ENCODE measurements around the gene DDX17. TPM values are rescaled to one million over a fixed set of nuclear protein-coding genes. Genes with fewer than 3 reads are reported as not detected.

The DDX17 gene
- total and polyA plus RNA-seq, 10 of the 15 experiments (the other 5 are each of a cell fraction or from before 2014, with no cell fraction given) = 25.2 to 778 (median 266) TPM

GRCh38 chr22:38448945-38449745 lies 57.0 kb downstream of the DDX17 start:
- ATAC-seq (no peak), FAIRE-seq (no peak), DNase-seq (ENCODE audit: low read depth, low spot score) (no peak)
- intact Hi-C loops (cut with micrococcal nuclease; ENCODE audit: unreplicated experiment) (no loop called here), in situ Hi-C loops (cut with MboI) (no loop called here)
- H3K4me3 ChIP-seq = no peak overlapping the region
- no peaks in the 10 kb centered on the region for H3K79me2 ChIP-seq (ENCODE audit: control insufficient read depth, insufficient read depth, low read length)
- H3K4me1 ChIP-seq (ENCODE audit: control insufficient read depth, insufficient read depth, low read length) = 0 out of 2 replicates have a peak, but pooled peaks cover 1% of the 10 kb centered on the region
- H3K9ac ChIP-seq (ENCODE audit: control insufficient read depth, insufficient read depth, low read length) = no peak overlapping the region
- BruUV-seq (replicated peaks) = no TSS peak
- H4K20me1 ChIP-seq (ENCODE audit: control insufficient read depth, insufficient read depth) = no peaks in the 10 kb centered on the region
- no peaks in the 10 kb centered on the region for H3K36me3 ChIP-seq (ENCODE audit: control insufficient read depth in 2 of 2, insufficient read depth in 2 of 2, low read length in 1 of 2)
- ChIA-PET SMC1A (ENCODE audit: uncharacterized antibody, unreplicated experiment) (no interaction called here), RAD21 (ENCODE audit: unreplicated experiment) (no interaction called here), POLR2A (no interaction called here), CTCF (interaction anchor here (0.7 to 1.2 kb wide), 2 partner anchors 75 to 122 kb away, joined by 3 read pairs; no protein-coding TSS in a partner anchor)
- H3K9me3 ChIP-seq (replicated peaks; ENCODE audit: control insufficient read depth, insufficient read depth, low read length) = no peaks in the 10 kb centered on the region
- peaks cover under 1 to 9% of the 10 kb centered on the region in 2 experiments for H3K27me3 ChIP-seq (replicated peaks in 1 of 2; ENCODE audit: control insufficient read depth in 2 of 2, insufficient read depth in 2 of 2, low read length in 1 of 2)
- H2AFZ ChIP-seq (ENCODE audit: control insufficient read depth, low read depth, low read length) = no peak overlapping the region
- WGBS (ENCODE audit: insufficient coverage, insufficient replicate concordance, low lambda C conversion rate, missing lambda C conversion rate) = 51% methylated on average over 10 of the region's 14 CpGs
- no peak overlapping the region for H3K4me2 ChIP-seq (ENCODE audit: control insufficient read depth, insufficient read depth)
- H3K27ac ChIP-seq (ENCODE audit: control insufficient read depth, insufficient read depth) = no peak overlapping the region
- no peak for TF ChIP-seq RELA (IDR thresholded peaks at IDR 0.05; ENCODE audit: borderline replicate concordance, partially characterized antibody)
- TF ChIP-seq, protein P1, sequence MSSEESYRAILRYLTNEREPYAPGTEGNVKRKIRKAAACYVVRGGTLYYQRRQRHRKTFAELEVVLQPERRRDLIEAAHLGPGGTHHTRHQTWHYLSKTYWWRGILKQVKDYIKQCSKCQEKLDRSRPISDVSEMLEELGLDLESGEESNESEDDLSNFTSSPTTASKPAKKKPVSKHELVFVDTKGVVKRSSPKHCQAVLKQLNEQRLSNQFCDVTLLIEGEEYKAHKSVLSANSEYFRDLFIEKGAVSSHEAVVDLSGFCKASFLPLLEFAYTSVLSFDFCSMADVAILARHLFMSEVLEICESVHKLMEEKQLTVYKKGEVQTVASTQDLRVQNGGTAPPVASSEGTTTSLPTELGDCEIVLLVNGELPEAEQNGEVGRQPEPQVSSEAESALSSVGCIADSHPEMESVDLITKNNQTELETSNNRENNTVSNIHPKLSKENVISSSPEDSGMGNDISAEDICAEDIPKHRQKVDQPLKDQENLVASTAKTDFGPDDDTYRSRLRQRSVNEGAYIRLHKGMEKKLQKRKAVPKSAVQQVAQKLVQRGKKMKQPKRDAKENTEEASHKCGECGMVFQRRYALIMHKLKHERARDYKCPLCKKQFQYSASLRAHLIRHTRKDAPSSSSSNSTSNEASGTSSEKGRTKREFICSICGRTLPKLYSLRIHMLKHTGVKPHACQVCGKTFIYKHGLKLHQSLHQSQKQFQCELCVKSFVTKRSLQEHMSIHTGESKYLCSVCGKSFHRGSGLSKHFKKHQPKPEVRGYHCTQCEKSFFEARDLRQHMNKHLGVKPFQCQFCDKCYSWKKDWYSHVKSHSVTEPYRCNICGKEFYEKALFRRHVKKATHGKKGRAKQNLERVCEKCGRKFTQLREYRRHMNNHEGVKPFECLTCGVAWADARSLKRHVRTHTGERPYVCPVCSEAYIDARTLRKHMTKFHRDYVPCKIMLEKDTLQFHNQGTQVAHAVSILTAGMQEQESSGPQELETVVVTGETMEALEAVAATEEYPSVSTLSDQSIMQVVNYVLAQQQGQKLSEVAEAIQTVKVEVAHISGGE (CRISPR knock-in tag; IDR thresholded peaks at IDR 0.05) = no peak
- TF ChIP-seq IRF3 (IDR thresholded peaks at IDR 0.05) = no peak
- no peak for TF ChIP-seq EZH2 (IDR thresholded peaks at IDR 0.05; ENCODE audit: borderline replicate concordance, control insufficient read depth, low read depth, low read length)
- no peak for TF ChIP-seq SUPT20H (IDR thresholded peaks at IDR 0.05; ENCODE audit: borderline replicate concordance, control insufficient read depth, low read depth, low read length)
- no peak for TF ChIP-seq FOXM1 (IDR thresholded peaks at IDR 0.05; ENCODE audit: low read depth, low read length)
- no peak for TF ChIP-seq POLR2A (IDR thresholded peaks at IDR 0.05; ENCODE audit: low read depth, low read length)
- TF ChIP-seq CBFB (IDR thresholded peaks at IDR 0.05; ENCODE audit: low read depth) = no peak
- TF ChIP-seq BMI1 (IDR thresholded peaks at IDR 0.05; ENCODE audit: borderline replicate concordance) = no peak
- no peak for TF ChIP-seq ZNF592 (IDR thresholded peaks at IDR 0.05)
- TF ChIP-seq TCF7 (IDR thresholded peaks at IDR 0.05; ENCODE audit: borderline replicate concordance) = no peak
- TF ChIP-seq MEF2B (IDR thresholded peaks at IDR 0.05; ENCODE audit: partially characterized antibody, poor library complexity, severe bottlenecking) = no peak
- TF ChIP-seq PAX8 (IDR thresholded peaks at IDR 0.05) = no peak
